Kidney (tissue), 14 donors: ENCODE results near the gene GABRB1. TPM values are rescaled to one million over a fixed set of nuclear protein-coding genes. Genes with fewer than 3 reads are reported as not detected.

ENCODE experiments used
- DNase-seq, 5 donors: peaks; one replicate each; pipeline ENCODE4 v3.0.0-alpha.2; 2013 to 2020
- FAIRE-seq: peaks from 2 replicates; lab custom pipeline; 2012; peaks lifted over from hg19 to GRCh38; lab: Jason Lieb, UNC
- H3K27ac ChIP-seq, 2 donors: one replicate each; pipeline ENCODE4 v1.7.0; 2013; ENCODE audit warnings: low read depth in 2 of 2, low read length in 2 of 2, inconsistent platforms in 1 of 2
- H3K27me3 ChIP-seq: one replicate; pipeline ENCODE4 v1.7.1; 2013; ENCODE audit warnings: low read length, inconsistent platforms; ENCODE audit not compliant: control insufficient read depth, insufficient read depth
- H3K36me3 ChIP-seq, 3 donors: one replicate each; pipeline versions ENCODE4 v1.7.0 to v1.7.1; 2013; ENCODE audit warnings: low read length in 3 of 3, control low read depth in 1 of 3, inconsistent platforms in 1 of 3; ENCODE audit not compliant: insufficient read depth in 3 of 3, control insufficient read depth in 2 of 3
- H3K4me1 ChIP-seq, 3 donors: one replicate each; pipeline versions ENCODE4 v1.7.0 to v1.7.1; 2013; ENCODE audit warnings: low read length in 3 of 3, inconsistent platforms in 1 of 3, low read depth in 1 of 3; ENCODE audit not compliant: control insufficient read depth in 2 of 3, insufficient read depth in 2 of 3
- H3K4me3 ChIP-seq, 3 donors: one replicate each; pipeline versions ENCODE4 v1.7.0 to v1.8.1; 2013; ENCODE audit warnings: low read length in 3 of 3, control low read depth in 1 of 3, inconsistent platforms in 1 of 3
- H3K9ac ChIP-seq, 3 donors: one replicate each; pipeline versions ENCODE4 v1.7.0 to v1.7.1; 2013; ENCODE audit warnings: low read length in 3 of 3, control low read depth in 1 of 3, inconsistent platforms in 1 of 3
- H3K9me3 ChIP-seq, 3 donors: one replicate each; pipeline versions ENCODE4 v1.7.0 to v1.7.1; 2013; ENCODE audit warnings: low read length in 3 of 3, control low read depth in 1 of 3, inconsistent platforms in 1 of 3; ENCODE audit not compliant: control insufficient read depth in 2 of 3, insufficient read depth in 1 of 3
- intact Hi-C: fragments of 100-400 bp; cut with DNase I; formaldehyde crosslinking; loops from one replicate; pipeline ENCODE4 v1.11.1; 2022
- polyA plus RNA-seq: library from polyadenylated mRNA; stranded (reverse); fragments of 350-450 nt; fragmentation: Illumina TruSeq; extraction: RNeasy Lipid Tissue Mini Kit (QIAGEN cat#74804); gene quantifications from one replicate; pipeline ENCODE4 v1.2.3, GENCODE V29; 2014; ENCODE audit warnings: low read depth, low replicate concordance; ENCODE audit not compliant: insufficient read depth
- total RNA-seq: library from RNA; stranded (reverse); fragmentation: NEBNext Ultra II Directional; extraction: Animal tissue kit (Norgen Biotek cat#: 25700); gene quantifications from one replicate; pipeline ENCODE4 v1.2.1, GENCODE V29; 2021
- TF ChIP-seq, protein P1 (sequence below): IDR thresholded peaks from 3 replicates; pipeline ENCODE4 v1.5.1; 2012; ENCODE audit warnings: mild to moderate bottlenecking, moderate library complexity, borderline replicate concordance; ENCODE audit not compliant: insufficient read depth; ENCODE audit errors: extremely low read depth
- donor health status: control.
- donor health status: control.
- donor health status: control.
- donor health status: control.
- donor health status: control.
- donor health status: DM: yes; HTN: yes; CAD: no.
- donor health status: Normal renal cell carcinoma (clear cell type).

GABRB1 gene
- total and polyA plus RNA-seq, 2 donors from 2014 or later = 0.79 to 0.82 TPM

DNA sequence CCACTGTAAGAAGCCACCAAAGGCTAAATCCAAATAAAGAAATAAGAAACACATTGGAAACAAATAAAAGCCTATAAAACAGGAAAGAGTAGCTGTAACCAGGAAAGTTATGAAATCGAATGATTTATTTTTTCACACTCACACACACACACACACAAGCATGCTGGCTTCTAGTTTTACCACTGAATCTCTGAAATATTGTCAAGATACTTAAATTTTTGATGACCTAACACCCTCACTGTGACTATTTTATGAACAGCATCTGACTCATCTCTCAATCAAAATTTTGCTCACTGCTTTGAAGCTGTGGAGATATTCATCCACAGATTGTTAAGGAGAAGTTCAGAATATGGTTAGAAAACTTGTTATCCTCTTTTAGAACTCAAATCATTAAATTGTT lies 13.9 kb upstream of the GABRB1 start:
- intact Hi-C loops = no loop called here
- Histone ChIP-seq H3K4me3 (no peak overlapping the region), H3K9ac (no peak overlapping the region), H3K9me3 (no peaks in the 10 kb centered on the region), H3K27ac (no peak overlapping the region), H3K36me3 (no peaks in the 10 kb centered on the region), H3K27me3 (no peaks in the 10 kb centered on the region), H3K4me1 (no peaks in the 10 kb centered on the region)
- TF ChIP-seq, protein P1, sequence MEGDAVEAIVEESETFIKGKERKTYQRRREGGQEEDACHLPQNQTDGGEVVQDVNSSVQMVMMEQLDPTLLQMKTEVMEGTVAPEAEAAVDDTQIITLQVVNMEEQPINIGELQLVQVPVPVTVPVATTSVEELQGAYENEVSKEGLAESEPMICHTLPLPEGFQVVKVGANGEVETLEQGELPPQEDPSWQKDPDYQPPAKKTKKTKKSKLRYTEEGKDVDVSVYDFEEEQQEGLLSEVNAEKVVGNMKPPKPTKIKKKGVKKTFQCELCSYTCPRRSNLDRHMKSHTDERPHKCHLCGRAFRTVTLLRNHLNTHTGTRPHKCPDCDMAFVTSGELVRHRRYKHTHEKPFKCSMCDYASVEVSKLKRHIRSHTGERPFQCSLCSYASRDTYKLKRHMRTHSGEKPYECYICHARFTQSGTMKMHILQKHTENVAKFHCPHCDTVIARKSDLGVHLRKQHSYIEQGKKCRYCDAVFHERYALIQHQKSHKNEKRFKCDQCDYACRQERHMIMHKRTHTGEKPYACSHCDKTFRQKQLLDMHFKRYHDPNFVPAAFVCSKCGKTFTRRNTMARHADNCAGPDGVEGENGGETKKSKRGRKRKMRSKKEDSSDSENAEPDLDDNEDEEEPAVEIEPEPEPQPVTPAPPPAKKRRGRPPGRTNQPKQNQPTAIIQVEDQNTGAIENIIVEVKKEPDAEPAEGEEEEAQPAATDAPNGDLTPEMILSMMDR = no peak
- DNase-seq (no peak), FAIRE-seq (no peak)

DNA sequence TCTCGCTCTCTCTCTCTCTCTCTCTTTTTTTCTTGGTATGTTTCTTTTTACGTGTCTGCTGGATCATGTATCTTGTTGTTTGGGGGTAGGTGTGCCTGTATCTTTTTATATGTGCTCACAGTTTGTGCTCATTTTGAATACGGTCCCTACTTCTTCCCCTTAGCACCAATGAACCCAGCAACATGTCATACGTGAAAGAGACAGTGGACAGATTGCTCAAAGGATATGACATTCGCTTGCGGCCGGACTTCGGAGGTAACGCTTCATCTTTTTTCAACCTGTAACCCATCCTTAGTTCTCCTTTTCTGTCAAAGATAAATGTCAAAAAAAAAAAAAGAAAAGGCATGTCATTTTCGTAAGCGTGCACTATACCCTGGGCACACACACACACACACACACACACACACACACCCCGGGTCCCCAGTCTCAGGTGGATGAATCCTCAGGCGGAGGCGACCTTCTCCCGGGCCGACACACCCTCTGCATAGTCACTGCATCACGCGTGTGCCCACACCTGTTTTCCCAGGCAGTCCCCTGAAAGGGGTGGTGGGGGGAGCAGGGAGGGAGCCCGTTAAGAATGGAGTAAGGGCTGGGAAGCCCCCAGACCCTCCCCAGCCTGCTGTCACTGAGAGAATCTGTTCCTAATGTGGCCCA lies 511 bp downstream of the GABRB1 start:
- FAIRE-seq = no peak
- Histone ChIP-seq H3K4me3 (peak overlapping the region; percentile 23 to 85 (median 62)), H3K4me1 (peaks cover 0 to 7% (median 0%) of the 10 kb centered on the region in 3 donors), H3K9ac (peak overlapping the region; percentile 3 to 35 (median 24)), H3K9me3 (no peaks in the 10 kb centered on the region), H3K27ac (no peak overlapping the region), H3K36me3 (no peaks in the 10 kb centered on the region), H3K27me3 (no peaks in the 10 kb centered on the region)
- peak in 4 of 5 donors; percentile 14 to 58 (median 29) for DNase-seq
- intact Hi-C loops = no loop called here
- TF ChIP-seq, protein P1 = no peak

DNA sequence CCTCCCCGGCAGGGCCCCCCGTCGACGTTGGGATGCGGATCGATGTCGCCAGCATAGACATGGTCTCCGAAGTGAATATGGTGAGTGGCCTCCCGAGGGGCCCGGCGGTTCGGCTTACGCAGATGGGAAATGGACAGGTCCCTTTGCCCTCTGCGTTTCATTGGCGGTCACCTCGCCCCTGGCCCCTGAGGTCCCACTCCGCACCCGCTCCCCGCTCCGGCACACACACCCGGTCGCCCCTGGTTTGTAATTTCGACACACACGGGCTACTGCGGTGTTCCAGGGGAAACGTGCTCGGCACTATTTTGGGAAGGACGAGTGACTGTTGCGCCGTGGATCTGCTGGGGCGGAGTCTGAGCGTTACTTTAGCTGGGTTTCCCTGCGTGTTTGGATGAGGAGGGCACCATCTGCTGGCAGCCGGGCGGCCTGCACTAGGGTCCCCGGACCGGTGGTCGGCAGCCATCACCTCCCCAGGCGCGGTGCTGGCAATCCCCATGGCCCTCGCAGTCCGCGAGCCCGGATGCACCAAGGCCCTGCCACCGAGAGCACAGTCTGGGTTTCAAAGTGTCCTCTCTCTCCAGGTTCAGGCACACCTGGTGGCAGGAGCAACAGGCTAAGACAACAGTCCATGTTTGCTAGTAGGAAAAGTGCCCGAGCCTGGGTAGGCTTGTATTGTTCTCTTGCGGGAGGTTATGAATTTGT lies 1.2 kb downstream of the GABRB1 start:
- Histone ChIP-seq H3K27me3 (no peaks in the 10 kb centered on the region), H3K4me3 (peak overlapping the region; percentile 52 to 69 (median 62)), H3K9ac (peak overlapping the region in 2 of 3 donors; percentile 24 to 35), H3K9me3 (no peaks in the 10 kb centered on the region), H3K36me3 (no peaks in the 10 kb centered on the region), H3K4me1 (peaks cover 0 to 7% (median 0%) of the 10 kb centered on the region in 3 donors), H3K27ac (no peak overlapping the region)
- DNase-seq (peak; percentile 67 to 86 (median 84)), FAIRE-seq (no peak)
- TF ChIP-seq, protein P1 = peak; percentile 57
- intact Hi-C loops = no loop called here
